GM19395 (cell line): Measurements from ENCODE around the gene MPC2.
"Not testable (repeated sequence)": the region's sequence is repeated elsewhere in the genome, so short reads cannot be mapped to it uniquely, and the experiment has no call there.

ENCODE experiments used
- ATAC-seq: cut with Tn5 transposase; IDR thresholded peaks from one replicate; pipeline ENCODE4 v1.9.1; 2021; ENCODE audit warnings: mild to moderate bottlenecking, moderate library complexity; ENCODE audit not compliant: unreplicated experiment

MPC2 gene

DNA sequence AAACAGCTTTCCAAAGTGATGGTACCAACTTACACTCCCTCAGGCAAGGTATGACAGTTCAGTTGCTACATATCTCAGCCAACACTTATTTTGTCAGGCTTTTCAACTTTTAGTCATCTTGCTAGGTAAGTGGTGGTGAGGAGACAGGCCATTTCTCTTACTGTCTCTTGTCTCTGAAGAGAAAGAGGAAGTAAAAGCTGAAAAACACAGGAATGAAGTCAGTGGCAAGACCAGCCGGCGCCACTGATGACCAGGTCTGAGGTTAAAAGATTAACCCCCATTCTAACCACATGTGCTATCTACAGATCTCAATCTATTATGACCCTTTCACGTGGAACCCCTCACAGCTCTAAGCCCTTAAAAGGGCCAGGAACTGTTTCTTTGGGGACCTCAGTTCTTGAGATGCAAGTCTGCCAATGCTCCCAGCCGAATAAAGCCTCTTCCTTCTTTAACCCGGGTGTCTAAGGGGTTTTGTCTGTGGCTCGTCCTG is 27.1 kb downstream of the MPC2 start:
- ATAC-seq: no peak

- no peak for ATAC-seq
Measured at GRCh38 chr1:167905671-167906070, 31.2 kb downstream of the MPC2 start.

GRCh38 chr1:167905182-167905581 is 31.7 kb downstream of the MPC2 start:
- no peak for ATAC-seq

DNA sequence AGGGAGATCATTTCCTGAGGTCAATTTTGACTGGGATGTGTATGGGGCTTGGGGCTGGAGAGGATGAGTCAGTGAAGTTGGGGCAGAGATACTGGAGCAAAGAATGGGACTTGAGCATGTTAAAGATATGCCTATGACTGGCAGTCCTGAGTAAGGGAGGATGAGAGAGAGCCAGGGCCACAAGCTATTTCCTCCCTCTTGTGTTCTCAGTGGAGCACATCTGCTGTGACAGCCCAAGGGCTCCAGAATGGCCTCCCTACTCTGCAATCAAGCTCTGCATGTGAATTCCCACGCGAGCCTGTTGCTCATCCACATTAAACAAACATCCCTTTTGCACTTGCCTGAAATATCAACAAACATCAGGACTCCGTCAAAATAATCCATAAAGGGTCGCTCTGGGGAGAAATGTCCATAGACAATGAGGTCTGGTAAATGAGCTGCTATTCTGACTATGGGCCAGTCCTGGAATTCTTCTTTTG is 32.2 kb downstream of the MPC2 start:
- ATAC-seq: no peak

DNA sequence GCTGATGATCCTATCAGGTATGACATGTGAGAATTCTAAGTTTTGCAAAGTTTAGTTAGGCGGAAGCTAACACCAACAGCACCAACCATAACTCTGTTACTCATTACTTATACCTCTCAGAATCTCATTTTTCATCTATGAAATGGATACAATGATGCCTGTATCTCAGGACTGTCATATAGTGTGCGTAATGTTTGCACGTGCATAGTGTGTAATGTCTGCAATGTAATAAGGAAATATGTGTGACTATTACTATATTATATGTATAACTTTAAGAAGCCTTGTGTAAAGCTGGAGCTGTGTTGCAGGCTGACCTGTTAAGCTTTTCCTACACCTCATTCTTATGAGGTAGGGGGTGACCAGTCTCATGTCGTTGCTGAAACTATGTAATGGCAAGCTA is 36.0 kb downstream of the MPC2 start:
- ATAC-seq: no peak

DNA sequence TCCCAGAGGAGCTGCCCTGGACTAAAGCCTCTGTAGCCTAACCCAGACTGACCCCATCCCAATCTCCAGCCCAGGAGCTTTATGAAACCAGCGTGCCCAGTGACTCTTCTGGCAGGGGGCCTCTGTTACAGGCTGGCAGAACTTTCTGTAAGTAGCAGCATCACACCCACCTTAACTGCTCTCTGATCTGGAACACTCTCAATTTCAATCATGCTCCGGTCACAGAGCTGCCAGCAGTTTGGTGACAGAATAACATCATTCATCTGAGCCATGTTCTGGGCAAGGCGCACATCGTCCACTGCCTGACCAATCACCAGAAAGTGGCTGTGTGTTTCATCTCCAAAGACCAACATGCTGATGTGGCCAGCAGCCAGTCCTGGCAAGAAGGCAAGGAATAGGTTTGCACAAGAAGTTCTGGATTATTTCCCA is 37.6 kb downstream of the MPC2 start:
- peak; percentile 90 for ATAC-seq

DNA sequence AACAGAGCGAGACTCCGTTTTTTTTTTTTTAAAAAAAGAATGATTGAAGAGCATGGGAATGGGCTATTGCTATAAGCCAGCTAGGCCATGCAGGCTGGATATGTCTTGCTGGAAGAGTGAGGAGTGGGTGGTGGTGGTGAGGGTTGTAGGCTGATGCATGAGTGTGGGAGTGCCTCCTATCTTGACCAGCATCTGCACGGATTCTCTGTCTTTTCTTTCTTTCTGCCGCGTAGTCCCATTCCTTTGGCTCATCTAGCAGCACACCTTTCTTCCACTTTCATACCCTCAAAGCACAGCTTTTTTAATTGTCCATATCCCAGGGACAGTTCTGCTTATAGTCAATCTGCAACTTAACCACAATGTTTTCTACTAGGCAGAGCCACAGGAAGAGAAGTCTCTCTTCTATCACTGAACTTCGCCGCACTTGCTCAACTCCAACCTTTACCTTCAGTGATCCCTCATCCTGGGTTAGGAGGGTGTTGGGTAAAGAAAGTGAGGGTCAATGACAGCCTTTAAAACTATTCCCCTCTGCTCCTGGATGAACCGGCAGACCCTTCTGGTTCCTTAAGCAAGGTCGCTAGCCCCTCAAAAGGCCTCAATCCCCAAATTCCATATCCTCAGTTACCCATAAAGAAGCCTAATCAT is 38.2 kb downstream of the MPC2 start:
- peak; percentile 15 for ATAC-seq

GRCh38 chr1:167893798-167894197 is 43.1 kb downstream of the MPC2 start:
- ATAC-seq: no peak

DNA sequence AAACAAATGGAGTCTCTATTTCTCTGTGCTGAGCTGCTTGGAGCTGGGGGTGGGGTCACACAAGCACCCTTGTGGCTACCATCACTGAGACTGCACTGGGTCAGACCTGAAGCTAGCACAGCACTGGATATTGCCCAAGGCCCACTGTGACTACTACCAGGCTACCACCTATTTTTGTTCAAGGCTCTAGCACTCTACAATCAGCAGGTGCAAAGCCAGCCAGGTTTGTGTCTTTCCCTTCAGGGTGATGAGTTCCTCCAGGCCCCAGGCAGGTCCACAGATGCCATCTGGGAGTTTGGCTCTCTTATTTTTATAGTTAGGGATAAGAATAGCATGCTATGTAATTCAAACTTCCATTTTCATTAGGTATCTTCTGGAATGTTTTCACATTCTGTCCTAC is 46.5 kb downstream of the MPC2 start:
- ATAC-seq: no peak

- not testable (repeated sequence) for ATAC-seq
Measured at GRCh38 chr1:167887187-167887586, 49.7 kb downstream of the MPC2 start.

DNA sequence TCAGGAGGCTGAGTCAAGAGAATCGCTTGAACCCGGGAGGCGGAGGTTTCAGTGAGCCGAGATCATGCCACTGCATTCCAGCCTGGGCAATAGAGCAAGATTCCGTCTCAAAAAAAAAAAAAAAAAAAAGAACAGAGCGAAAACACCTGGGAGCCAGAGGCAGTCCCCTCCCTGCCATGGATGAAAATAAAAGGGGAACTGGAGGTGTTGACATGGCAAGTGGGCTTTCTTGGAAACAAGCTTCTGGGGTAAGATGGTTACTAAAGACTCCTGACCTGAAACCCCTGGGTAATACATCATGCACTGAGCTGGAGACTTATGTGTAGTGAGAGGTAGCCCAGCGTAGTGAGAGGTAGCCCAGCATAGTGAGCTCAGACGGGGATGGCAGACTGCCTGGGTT is 54.5 kb downstream of the MPC2 start:
- no peak for ATAC-seq

- no peak for ATAC-seq
Measured at GRCh38 chr1:167881786-167882185, 55.1 kb downstream of the MPC2 start.

DNA sequence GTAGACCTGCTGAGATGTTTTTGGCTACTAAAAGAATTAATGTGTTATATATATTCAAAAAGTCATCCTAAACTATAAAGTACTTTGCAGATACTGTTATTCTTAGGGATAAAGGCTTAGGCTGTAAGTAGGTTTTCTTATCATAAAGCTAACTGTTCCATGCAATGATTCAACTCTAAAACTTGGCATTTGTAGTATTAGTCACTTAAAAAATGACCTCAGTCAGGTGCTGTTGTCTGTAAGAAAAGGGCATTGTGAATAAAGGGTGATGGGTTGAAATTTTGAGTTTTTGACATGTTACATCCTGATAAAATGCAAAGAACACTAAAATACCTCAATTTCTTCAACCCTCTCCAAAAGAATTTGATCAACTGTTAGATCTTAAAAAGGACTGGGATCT is 55.8 kb downstream of the MPC2 start:
- ATAC-seq: no peak

DNA sequence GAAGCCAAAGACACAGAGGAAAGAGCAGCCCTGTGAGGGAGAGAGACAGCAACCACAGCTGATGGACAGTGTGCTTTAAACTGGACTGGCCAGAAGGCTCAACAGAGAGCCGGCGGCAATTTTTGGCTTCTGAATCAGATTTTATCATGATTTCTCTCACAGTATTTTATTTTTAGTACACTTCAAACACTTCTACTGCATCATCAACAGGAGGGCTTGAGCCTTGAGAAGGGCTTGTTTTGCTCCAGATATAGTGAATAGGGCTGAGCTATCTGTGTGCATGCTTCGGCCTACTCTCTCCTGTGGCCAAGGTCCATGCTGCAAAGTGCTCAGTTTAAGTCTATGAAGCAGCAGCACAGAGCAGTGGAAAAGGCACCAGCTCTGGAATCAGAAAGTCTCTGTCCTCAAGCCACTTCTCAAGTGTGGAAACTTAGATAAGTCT is 56.3 kb downstream of the MPC2 start:
- no peak for ATAC-seq

- ATAC-seq: no peak
Measured at GRCh38 chr1:167879508-167879907, 57.4 kb downstream of the MPC2 start.

DNA sequence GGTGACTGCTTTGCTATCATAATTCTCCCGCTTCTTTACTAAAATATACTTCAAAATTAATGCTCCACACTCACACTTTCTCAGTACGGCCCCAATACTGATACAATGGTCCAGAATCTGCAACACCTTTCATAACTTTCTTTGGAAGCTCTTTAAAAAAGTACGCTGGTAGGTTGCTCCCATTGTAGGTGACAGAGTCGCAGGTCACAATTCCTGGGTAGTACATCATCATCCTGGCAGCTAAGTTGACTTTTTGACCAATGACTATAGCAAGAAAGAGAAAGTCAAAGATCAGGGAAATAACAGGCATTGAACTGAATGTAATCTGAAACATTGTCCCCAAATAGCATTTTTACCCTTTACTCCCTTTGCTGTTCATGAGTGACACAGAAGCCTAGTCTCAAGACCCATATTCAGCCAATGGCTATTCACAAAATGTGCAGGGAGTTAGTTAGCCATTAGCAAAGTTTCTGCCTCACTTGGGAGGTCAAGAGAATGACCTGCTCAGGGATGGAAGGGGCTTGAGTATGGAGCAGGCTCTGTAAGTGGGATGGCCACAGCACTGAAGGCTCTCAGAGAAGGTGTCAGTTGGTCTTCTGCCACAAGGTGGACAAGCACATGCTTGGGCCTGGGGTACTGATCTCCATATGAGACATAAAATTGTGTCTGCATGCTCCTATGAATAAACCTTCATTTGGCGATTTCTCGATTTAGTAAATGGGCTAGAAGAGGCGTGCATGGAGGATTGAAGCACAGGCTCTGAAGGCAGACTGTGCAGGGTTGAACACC is 58.3 kb downstream of the MPC2 start:
- no peak for ATAC-seq

DNA sequence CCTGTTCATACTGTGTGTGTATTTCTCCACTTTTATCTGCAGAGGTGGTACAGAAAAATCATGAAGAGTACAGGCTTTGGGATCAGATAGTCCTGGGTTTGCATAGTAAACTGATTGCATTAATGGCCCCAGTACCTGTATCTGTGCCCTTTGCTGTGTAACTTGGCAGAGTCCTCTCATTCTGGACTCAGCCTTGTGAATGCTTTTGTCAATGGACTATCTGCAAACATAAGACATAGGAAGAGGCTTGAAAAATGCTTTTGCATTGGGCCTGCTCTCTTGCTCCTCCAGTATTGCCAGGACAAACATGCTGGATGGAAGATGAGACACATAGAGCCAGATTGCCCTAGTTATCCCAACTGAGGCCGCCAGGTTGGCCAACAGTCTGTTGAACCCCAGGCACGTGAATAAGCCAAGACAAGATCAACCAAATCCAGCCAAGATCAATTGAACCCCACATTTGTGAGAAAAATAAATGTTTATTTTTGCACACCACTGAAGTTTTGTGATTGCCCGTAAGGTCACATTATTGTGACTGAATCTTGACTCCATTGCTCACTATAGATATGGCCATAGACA is 60.2 kb downstream of the MPC2 start:
- ATAC-seq: no peak

DNA sequence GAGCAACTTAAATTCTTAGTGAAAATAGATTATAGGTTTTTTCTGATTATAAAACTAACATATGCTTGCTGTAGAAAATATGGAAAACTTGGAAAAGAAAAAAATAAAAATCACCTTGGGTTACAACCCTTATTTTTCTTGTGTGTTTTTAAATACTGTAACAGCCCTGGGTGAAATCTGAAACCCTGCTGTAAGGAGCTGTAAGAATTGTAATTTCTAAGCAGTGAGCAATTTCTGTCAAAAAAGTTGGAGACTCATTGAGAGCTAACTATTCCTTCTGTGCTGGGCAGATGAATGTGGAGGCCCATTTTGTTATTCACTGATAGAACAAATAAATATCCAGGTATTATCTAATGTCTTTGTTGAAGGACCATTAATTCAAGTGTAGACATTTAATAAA is 65.5 kb downstream of the MPC2 start:
- ATAC-seq: no peak

GRCh38 chr1:167869157-167870001 is 67.5 kb downstream of the MPC2 start:
- not testable (repeated sequence) for ATAC-seq

GRCh38 chr1:167866739-167867414 is 70.0 kb downstream of the MPC2 start:
- ATAC-seq: not testable (repeated sequence)
